IPS-NIHi11 (cell line): Measurements from ENCODE around the gene OR9Q1.
"Not testable (repeated sequence)": the region's sequence is repeated elsewhere in the genome, so short reads cannot be mapped to it uniquely, and the experiment has no call there.

ENCODE experiments used
- DNase-seq: peaks from one replicate; pipeline ENCODE4 v3.0.0; 2012; ENCODE audit warnings: mixed read lengths, low spot score

Gene OR9Q1, protein sequence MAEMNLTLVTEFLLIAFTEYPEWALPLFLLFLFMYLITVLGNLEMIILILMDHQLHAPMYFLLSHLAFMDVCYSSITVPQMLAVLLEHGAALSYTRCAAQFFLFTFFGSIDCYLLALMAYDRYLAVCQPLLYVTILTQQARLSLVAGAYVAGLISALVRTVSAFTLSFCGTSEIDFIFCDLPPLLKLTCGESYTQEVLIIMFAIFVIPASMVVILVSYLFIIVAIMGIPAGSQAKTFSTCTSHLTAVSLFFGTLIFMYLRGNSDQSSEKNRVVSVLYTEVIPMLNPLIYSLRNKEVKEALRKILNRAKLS

GRCh38 chr11:58023435-58023931 lies at the start of gene OR9Q1:
Gene OR9Q1 (plus strand): TSS chr11:58023881. CDS start chr11:58179445, 155,564 bp downstream.
- DNase-seq = no peak

DNA sequence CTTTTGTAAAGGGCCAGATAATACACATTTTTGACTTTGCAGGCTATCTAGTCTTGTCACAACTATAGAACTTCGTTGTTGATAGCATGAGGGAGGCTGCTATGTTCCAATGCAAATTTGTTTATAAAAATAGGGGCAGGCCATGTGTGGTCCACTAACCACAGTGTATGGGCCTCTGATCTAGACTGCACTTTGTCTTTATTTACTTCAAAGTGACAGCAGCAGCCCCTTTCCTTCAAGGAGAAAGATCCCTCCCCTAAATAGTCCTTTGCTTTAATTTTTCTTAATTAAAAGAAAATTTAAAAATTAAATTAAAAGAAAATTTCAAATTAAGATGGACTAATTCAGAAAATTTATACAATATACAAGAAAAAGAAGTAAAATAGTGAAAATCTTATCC lies 49.5 kb upstream of the OR9Q1 start:
- no peak for DNase-seq

DNA sequence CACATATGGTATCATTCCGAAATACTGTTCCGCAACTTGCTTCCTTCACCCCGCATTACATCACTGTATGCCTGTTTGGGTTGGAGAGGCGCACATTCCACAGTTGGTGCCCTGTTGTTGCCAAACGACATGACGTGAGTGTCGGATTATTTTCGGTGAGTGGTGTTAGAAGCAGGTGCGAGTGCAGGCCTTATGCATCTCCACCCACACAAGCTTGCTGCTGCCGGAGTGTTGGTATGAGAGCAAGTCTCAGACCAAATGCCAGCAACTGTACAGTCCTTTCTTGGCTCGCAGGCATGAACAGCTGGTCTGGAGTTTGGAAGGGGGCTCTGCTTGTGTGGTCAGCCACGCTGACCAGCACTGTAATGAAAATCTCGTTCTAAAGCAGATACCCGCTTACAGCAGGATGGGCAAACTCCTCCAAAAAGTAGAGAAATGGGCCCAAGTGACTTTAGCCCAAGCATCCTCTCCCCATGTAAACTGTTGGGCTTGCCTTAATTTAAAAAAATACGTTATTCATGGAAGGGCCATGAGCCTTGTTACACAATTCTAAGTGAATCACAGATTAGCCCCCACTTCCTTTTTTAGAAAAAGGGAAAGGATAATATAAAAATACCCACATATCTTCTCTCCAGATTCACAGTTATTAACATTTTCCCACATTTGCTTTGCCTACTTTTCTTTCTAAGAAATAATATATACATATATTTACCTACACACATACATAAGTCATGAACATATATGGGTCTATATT lies 48.7 kb upstream of the OR9Q1 start:
- DNase-seq = no peak

DNA sequence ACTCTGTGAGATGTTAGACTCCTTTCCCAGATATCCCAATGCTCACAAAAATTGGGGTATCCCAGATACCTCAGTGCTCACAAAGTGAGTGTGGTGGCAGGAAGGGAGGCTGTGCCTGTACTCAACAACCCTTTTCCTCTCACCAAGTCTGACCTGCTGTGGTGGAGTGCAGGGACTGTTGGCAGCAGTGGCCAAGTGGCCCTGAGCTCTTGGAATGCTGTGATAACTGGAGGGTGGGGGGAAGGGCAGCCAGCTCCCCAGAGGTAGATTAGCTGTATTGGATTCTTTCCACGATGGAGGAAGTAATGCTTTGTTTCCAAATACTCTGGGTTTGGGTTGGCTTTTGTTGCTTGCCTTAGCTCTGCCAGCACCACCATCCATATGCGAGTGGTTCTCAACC lies 46.0 kb upstream of the OR9Q1 start:
- DNase-seq = no peak

DNA sequence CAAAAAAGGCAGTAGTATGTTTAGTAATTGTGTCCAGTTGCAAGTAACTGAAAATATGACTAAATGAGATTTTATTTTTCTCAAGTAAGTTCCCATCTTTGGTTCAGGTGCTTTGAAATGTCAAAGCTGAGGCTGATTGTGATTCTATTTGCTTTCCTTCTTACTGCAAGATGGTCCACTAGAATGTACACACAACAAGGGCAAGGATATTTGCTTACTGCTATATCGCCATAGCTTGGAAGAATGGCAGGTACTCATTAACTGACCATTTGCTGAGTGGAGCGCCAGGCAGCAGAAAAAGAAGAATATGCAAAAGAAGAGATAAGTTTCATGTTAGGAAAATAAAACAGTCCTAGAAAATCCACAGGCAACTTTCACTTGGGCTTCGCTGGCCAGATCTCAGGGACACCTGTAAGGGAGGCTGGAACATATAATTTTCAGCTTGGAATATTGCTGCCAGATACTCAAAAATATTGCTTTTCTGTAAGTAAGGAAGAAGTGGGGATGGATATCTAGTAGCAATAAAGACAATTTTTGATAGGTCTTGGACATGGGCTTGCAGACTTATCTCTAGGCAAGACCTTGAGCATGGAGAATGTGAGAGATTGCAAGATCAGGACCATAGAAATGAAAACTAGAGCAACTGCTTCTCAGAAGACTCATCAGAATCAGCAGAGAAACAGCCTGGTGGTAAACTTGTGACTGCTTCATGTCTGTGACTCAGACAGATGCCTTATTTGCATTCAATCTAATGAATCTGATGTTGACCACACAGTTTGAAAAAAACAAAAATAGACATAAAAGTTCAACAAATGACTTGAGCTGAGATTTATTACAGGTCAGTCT lies 44.8 kb upstream of the OR9Q1 start:
- DNase-seq = no peak

DNA sequence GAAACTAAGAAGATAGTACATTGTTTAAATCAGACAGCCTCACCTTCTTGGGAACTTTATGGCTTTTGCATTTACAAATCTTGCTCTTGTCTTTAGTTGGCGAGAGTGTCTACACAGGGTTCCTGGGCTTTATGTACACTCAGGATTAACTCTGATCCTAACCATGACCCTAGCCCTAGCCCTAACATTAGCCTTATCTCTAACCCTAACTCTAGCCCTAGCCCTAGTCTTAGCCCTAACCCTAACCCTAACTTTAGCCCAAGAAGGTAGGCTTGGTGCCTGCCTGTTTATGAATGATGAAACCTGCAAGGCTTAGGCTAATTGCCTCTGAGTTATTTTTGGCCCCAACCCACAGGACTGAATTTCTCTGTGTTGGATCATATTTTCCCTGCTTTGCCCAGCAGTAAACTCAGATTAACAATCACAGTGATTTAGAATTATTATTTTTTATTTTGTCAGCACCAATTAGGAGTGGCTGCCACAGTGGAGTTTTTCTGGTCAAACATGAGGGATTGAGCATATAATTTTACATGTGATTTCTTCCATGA lies 44.1 kb upstream of the OR9Q1 start:
- no peak for DNase-seq

GRCh38 chr11:57980201-57980600 lies 43.5 kb upstream of the OR9Q1 start:
- DNase-seq = no peak

DNA sequence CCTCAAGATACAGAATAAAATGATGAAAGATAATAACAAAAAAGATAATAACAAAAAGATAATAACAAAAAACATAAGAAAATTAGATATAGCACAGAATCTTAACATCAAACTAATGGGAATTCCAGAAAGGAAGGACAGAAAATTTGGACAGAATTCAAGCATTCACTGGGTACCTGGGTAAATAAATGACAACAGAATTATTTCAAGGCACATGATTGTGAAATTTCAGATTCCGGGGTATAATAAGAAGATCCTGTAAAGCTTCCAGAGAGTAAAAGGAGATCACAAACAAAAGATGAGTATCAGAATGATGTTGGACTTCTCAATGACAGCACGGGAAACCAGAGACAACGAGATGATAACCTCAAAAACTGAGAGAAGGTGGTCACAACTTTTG lies 42.1 kb upstream of the OR9Q1 start:
- no peak for DNase-seq

- no peak for DNase-seq
Observed at GRCh38 chr11:57982776-57983175, 40.9 kb upstream of the OR9Q1 start.

- DNase-seq = no peak
Observed at GRCh38 chr11:57983191-57983590, 40.5 kb upstream of the OR9Q1 start.

GRCh38 chr11:57999523-57999922 lies 24.2 kb upstream of the OR9Q1 start:
- not testable (repeated sequence) for DNase-seq

- DNase-seq = not testable (repeated sequence)
Observed at GRCh38 chr11:58000021-58000420, 23.7 kb upstream of the OR9Q1 start.

DNA sequence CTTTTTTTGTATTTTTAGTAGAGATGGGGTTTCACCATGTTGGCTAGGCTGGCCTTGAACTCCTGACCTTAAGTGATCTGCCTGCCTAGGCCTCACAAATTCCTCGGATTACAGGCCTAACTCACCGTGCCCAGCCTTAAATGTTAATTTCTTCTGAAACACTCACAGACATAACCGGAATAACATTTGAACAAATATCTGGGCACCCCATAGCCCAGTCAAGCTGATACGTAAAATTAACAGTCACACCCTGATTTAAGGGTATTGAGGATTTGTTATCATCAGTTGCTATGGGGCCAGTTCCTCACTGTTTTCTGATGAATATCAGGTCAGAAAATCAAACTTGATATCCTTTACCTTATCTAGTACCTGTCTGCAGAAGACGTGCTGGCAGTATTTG lies 23.0 kb upstream of the OR9Q1 start:
- no peak for DNase-seq

DNA sequence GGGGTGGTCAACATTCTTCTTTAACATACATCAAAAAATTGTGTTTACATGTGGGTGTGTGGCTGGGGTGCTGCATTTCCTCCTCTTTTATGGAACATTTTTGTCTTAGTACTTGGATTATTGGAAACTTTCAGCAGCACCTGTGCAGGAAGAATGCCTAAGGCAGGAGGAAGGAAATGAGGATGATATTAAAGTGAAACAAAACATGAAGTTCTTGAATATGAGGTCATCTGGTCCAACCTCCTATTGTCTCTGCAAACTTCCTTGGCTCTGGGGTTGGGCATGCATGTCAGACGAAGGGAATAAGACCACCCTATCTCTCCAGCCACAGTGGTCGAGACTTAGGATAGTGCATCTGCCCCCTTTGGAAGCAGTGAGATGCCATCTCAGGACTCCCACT lies 20.6 kb upstream of the OR9Q1 start:
- DNase-seq = no peak

DNA sequence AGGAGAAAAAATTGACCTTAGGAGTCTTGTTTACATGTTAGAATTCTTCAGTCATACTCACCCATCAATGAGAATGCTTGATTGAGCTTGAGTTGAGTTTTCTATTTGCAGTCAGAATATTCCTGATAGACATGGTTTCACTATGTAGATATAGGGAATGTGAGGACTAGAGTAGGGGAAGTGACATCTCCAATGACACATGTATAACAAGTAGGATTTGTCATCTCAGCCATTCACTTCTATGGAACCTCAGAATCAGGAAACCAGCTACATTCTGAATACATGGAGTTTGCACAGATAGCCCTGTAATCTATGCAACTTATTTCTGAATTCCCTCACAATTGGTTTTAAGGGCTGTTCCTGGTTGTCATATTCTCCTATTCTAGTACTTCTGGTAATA lies 20.1 kb upstream of the OR9Q1 start:
- DNase-seq = no peak

- DNase-seq = no peak
Observed at GRCh38 chr11:58004664-58005063, 19.0 kb upstream of the OR9Q1 start.

DNA sequence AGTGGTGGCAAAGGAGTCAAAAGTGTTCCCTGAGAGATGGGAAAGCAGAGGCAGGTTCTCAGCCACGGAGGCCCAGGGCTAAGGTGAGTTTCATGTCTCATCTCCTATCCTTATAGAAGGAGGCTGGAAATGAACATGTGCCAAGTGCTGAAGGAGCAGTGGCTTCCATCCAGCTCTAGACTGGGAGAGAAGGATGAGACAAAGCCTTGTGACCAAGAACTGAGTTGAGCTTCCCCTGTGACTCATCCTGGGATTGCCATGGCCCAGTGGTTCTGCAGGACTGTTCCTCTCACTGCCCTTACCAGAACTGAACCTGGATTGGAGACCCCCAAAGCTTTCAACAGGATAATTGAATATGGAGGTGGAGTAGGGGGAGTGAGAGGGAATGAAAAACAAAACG lies 16.7 kb upstream of the OR9Q1 start:
- DNase-seq = no peak

DNA sequence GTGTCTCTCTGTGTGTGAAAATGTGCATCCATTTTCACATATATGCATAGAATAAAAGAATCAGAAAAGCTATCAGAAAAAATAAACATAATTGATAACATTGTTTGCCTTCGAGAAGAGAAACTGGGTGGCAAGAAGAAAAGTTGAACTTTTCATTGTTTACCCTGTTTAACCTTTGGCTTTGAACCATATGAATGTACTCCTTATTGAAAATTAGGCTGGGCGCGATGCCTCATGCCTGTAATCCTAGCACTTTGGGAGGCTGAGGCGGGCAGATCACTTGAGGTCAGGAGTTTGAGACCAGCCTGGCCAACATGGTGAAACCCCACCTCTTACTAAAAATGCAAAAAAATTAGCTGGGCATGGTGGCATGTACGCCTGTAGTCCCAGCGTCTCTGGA lies 11.9 kb upstream of the OR9Q1 start:
- no peak for DNase-seq

- no peak for DNase-seq
Observed at GRCh38 chr11:58024601-58025091, 965 bp downstream of the OR9Q1 start.

GRCh38 chr11:58027341-58027740 lies 3.7 kb downstream of the OR9Q1 start:
- DNase-seq = no peak

DNA sequence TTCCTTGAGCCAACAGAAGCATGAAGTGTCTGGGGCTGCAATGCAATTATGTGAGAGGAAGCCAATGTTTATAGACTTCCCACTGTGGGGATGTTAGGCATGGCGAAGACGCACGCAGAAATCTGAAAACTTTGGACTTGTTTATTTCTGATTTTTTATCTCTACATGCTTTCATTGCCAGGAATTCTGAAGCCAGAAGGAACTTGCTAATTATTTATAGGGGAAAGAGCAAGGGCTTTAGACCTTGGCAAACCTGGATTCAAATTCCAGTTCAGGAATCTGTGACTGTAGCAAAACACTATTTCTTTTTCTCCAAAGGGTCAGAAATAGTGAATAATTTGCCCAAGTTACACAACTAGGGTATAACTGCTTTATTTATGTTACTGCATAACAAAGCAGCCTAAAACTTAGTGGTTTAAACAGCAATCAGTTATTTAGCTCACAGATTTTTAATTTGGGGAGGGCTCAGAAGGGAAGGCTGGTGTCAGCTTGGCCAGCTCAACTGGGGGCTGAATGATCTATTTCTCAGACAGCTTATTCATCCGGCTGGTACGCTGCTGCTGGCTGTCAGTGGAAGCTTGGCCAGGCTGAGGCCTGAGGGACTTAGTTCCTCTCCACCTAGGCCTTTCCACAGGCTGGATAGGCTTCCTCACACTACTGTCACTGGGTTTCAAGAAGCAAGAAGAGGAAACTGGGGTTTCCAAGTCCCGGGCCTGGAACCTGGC lies 5.2 kb downstream of the OR9Q1 start:
- no peak for DNase-seq
